T-cell (primary cell): ENCODE results near the gene TEX14. TPM values are rescaled to one million over a fixed set of nuclear protein-coding genes. Genes with fewer than 3 reads are reported as not detected.

Experiments used
- ATAC-seq, 4 experiments: fragments of 200-7000 bp in 3 of 4; fragments of 150-1000 bp in 1 of 4; cut with Tn5 transposase; replicated peaks in 1 of 4; 1 replicate in 3 of 4; 2 replicates in 1 of 4; pipeline ENCODE4 v1.10.0; 2021; ENCODE audit warnings: moderate library complexity in 3 of 4, mild to moderate bottlenecking in 2 of 4, moderate number of reproducible peaks in 1 of 4
- CTCF ChIA-PET, 2 donors: fragments of 300-600 bp; sonication (Branson Sonifier 250); formaldehyde crosslinking; loops; one replicate each; lab custom pipeline; 2022; ENCODE audit warnings: antibody characterized with exemption in 2 of 2; lab: Charles Lee
- POLR2A ChIA-PET, 2 donors: fragments of 300-600 bp; sonication (Branson Sonifier 250); formaldehyde crosslinking; loops; one replicate each; lab custom pipeline; 2022; ENCODE audit warnings: antibody characterized with exemption in 2 of 2; lab: Charles Lee
- DNase-seq, 35 experiments: peaks; one replicate each; pipeline versions ENCODE4 v3.0.0 to v3.0.0-alpha.2; 2013 to 2023
- H3K27ac ChIP-seq: one replicate; pipeline ENCODE4 v1.5.1; 2013; ENCODE audit warnings: low read length
- H3K27me3 ChIP-seq, 2 experiments: replicated peaks in 1 of 2; 1 replicate in 1 of 2; 2 replicates in 1 of 2; pipeline versions ENCODE4 v1.6.1 to v1.7.0; 2013; ENCODE audit warnings: low read length in 1 of 2, mixed read lengths in 1 of 2; ENCODE audit not compliant: control insufficient read depth in 2 of 2, insufficient read depth in 2 of 2; ENCODE audit errors: extremely low read depth in 1 of 2
- H3K36me3 ChIP-seq, 2 donors: 1 replicate in 1 of 2; 2 replicates in 1 of 2; pipeline versions ENCODE4 v1.6.1 to v1.7.0; 2013; ENCODE audit warnings: low read length in 1 of 2; ENCODE audit not compliant: control insufficient read depth in 2 of 2, insufficient read depth in 1 of 2; ENCODE audit errors: extremely low read depth in 1 of 2
- H3K4me1 ChIP-seq, 2 experiments: 1 replicate in 1 of 2; 2 replicates in 1 of 2; pipeline versions ENCODE4 v1.6.1 to v1.7.0; 2013; ENCODE audit warnings: low read length in 2 of 2, mixed read lengths in 1 of 2; ENCODE audit not compliant: insufficient read depth in 2 of 2, control insufficient read depth in 1 of 2; ENCODE audit errors: extremely low read depth in 1 of 2
- H3K4me3 ChIP-seq, 2 donors: 1 replicate in 1 of 2; 2 replicates in 1 of 2; pipeline versions ENCODE4 v1.5.1 to v1.7.0; 2013; ENCODE audit warnings: mild to moderate bottlenecking in 2 of 2, low read length in 1 of 2, moderate library complexity in 1 of 2; ENCODE audit not compliant: control insufficient read depth in 1 of 2; ENCODE audit errors: extremely low read depth in 1 of 2
- H3K9me3 ChIP-seq: 2 replicates; pipeline ENCODE4 v1.7.0; 2013
- H3K27ac Mint-ChIP-seq, 2 donors: one replicate each; pipeline ENCODE4 v1.8.0; 2020 to 2021; ENCODE audit warnings: mild to moderate bottlenecking in 2 of 2, mixed read lengths in 2 of 2
- H3K27me3 Mint-ChIP-seq, 2 donors: one replicate each; pipeline ENCODE4 v1.8.0; 2021 to 2022; ENCODE audit warnings: mixed read lengths in 2 of 2
- H3K36me3 Mint-ChIP-seq: one replicate; pipeline ENCODE4 v1.8.0; 2021; ENCODE audit warnings: mixed read lengths
- H3K4me1 Mint-ChIP-seq, 3 donors: one replicate each; pipeline ENCODE4 v1.8.0; 2020 to 2022; ENCODE audit warnings: mixed read lengths in 3 of 3, mild to moderate bottlenecking in 1 of 3
- H3K4me3 Mint-ChIP-seq, 3 donors: one replicate each; pipeline ENCODE4 v1.8.0; 2020 to 2022; ENCODE audit warnings: mild to moderate bottlenecking in 3 of 3, mixed read lengths in 3 of 3, moderate library complexity in 3 of 3
- H3K9me3 Mint-ChIP-seq, 3 donors: one replicate each; pipeline ENCODE4 v1.8.0; 2020 to 2022; ENCODE audit warnings: mixed read lengths in 3 of 3
- WGBS: methylation state at CpG from one replicate; pipeline ENCODE4 v1.1.5; 2013; ENCODE audit warnings: missing lambda C conversion rate; ENCODE audit not compliant: insufficient coverage; 5-methylcytosine and 5-hydroxymethylcytosine counted together
- total RNA-seq, 35 experiments: library from RNA in 6 of 35; stranded (reverse) in 6 of 35; fragments of 120-200 nt in 1 of 35; gene quantifications; one replicate each; pipeline versions ENCODE4 v1.2.1 to v1.2.4 and lab custom pipeline; 2013 to 2026

The TEX14 gene
- total RNA-seq, 5 donors from 2014 or later (not counting 1 experiment from before 2014, with no cell fraction given) = 0.59 to 1.2 (median 0.73) TPM

DNA sequence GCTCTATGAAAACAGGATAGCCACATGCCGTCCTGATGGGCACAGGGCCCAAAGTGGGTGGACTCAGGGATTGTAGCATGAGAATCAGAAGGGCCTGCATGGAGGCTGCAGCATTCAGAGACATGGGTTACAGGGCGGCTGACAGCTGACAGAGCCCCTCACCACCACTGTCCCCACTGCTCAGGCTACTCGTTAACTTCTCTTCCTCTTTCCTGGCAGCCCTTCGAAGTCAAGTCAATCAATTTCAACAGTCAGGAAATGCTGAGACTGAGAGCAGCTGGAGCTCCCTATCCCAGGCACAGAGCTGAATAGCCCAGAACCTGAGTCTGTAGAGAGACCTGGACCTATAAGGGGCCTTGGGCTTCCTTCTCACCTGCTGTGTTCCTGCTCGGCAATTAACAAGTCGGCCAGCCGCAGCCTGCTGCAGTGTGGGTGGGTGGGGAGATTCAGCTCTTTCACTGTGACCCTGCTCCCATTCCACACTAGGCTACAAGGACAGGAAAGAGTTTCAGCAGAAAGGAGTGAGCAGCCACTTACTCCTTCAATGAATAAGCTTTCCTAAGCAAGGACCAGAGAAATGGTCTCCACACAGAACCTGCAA lies 76.9 kb downstream of the TEX14 start:
- ATAC-seq = no peak
- H3K27ac ChIP-seq = no peak overlapping the region
- no peak overlapping the region for H3K4me3 Mint-ChIP-seq

DNA sequence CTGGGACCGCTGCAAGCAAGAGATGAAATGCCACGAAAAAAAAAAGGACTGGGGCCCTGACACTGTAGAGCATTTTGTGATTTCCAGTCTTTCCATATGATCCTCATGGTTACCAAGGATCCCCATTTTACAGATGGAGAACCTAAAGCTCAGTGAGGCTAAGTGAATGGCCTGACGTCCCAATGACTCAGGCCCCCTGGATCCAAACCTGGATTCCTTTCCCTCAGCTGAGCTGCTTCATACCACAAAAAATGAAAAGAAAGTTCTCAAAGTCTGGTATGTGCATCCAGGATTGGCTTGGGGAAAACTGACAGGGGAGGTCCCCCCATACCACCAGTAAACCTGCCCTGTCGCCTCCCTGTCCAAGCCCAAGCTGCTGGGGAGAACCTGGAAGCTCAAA lies 80.5 kb downstream of the TEX14 start:
- Histone ChIP-seq H3K9me3 (no peaks in the 10 kb centered on the region), H3K4me3 (no peak overlapping the region), H3K27ac (no peak overlapping the region), H3K36me3 (no peaks in the 10 kb centered on the region), H3K4me1 (no peaks in the 10 kb centered on the region), H3K27me3 (no peaks in the 10 kb centered on the region)
- Mint-ChIP-seq H3K9me3 (no peaks in the 10 kb centered on the region), H3K36me3 (no peaks in the 10 kb centered on the region), H3K4me1 (peaks cover 0 to 3% (median 3%) of the 10 kb centered on the region in 3 donors), H3K27me3 (no peaks in the 10 kb centered on the region), H3K4me3 (no peak overlapping the region), H3K27ac (no peak overlapping the region)
- POLR2A ChIA-PET = no interaction called here
- WGBS = 94% methylated on average over 3 of the region's 4 CpGs
- DNase-seq = no peak
- CTCF ChIA-PET = no interaction called here
- ATAC-seq = no peak

More for the DNA sequence above, 76.9 kb downstream of the TEX14 start:
- H3K4me1 Mint-ChIP-seq = peaks cover 0 to 3% (median 3%) of the 10 kb centered on the region in 3 donors
- no peaks in the 10 kb centered on the region for H3K9me3 Mint-ChIP-seq
- ChIA-PET POLR2A (no interaction called here), CTCF (interaction anchor here in 1 of 2 donors (0.8 kb wide), 1 partner anchor 17 kb away, joined by 3 read pairs; no protein-coding TSS in a partner anchor)
- DNase-seq = no peak
- Histone ChIP-seq H3K4me1 (no peaks in the 10 kb centered on the region), H3K27me3 (no peaks in the 10 kb centered on the region), H3K4me3 (no peak overlapping the region), H3K9me3 (no peaks in the 10 kb centered on the region), H3K36me3 (no peaks in the 10 kb centered on the region)
- WGBS = 63% methylated on average over 2 of the region's 7 CpGs
- no peaks in the 10 kb centered on the region for H3K36me3 Mint-ChIP-seq
- no peak overlapping the region for H3K27ac Mint-ChIP-seq
- no peaks in the 10 kb centered on the region for H3K27me3 Mint-ChIP-seq

DNA sequence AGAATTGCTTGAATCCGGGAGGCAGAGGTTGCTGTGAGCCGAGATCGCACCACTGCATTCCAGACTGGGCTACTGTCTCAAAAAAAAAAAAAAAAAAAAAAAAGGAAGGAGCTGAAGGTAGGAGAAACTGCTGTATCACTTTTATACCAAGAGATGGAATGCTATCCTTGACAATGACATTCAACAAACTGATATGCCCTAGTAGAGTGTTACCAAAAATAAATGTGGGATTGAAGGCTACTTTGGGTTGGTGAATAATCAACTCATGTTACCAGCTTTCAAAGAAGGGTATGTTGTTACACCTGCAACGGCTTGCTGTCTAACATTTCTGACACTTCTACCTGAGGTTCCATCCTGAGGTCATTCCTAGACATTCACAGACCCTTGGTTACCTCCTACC lies 84.9 kb downstream of the TEX14 start:
- Histone ChIP-seq H3K27ac (no peak overlapping the region), H3K4me1 (no peaks in the 10 kb centered on the region), H3K9me3 (no peaks in the 10 kb centered on the region), H3K36me3 (no peaks in the 10 kb centered on the region), H3K4me3 (no peak overlapping the region), H3K27me3 (no peaks in the 10 kb centered on the region)
- H3K9me3 Mint-ChIP-seq = no peaks in the 10 kb centered on the region
- CTCF ChIA-PET = no interaction called here
- DNase-seq (no peak), ATAC-seq (no peak)
- H3K27me3 Mint-ChIP-seq = no peaks in the 10 kb centered on the region
- no peaks in the 10 kb centered on the region for H3K4me1 Mint-ChIP-seq
- H3K27ac Mint-ChIP-seq = no peak overlapping the region
- POLR2A ChIA-PET = no interaction called here
- no CpG with 5 or more reads among the region's 4 CpGs for WGBS
- H3K36me3 Mint-ChIP-seq = no peaks in the 10 kb centered on the region
- H3K4me3 Mint-ChIP-seq = no peak overlapping the region

- DNase-seq (no peak), ATAC-seq (no peak)
- no peak overlapping the region for H3K4me3 Mint-ChIP-seq
- Histone ChIP-seq H3K36me3 (no peaks in the 10 kb centered on the region), H3K27ac (no peak overlapping the region), H3K4me1 (no peaks in the 10 kb centered on the region), H3K4me3 (no peak overlapping the region), H3K9me3 (no peaks in the 10 kb centered on the region), H3K27me3 (no peaks in the 10 kb centered on the region)
- ChIA-PET CTCF (no interaction called here), POLR2A (no interaction called here)
- 94% methylated on average over 2 of the region's 2 CpGs for WGBS
- no peaks in the 10 kb centered on the region for H3K9me3 Mint-ChIP-seq
- H3K4me1 Mint-ChIP-seq = no peaks in the 10 kb centered on the region
- H3K36me3 Mint-ChIP-seq = no peaks in the 10 kb centered on the region
- H3K27ac Mint-ChIP-seq = no peak overlapping the region
- H3K27me3 Mint-ChIP-seq = no peaks in the 10 kb centered on the region
Observed at GRCh38 chr17:58605986-58606385, 85.9 kb downstream of the TEX14 start.

DNA sequence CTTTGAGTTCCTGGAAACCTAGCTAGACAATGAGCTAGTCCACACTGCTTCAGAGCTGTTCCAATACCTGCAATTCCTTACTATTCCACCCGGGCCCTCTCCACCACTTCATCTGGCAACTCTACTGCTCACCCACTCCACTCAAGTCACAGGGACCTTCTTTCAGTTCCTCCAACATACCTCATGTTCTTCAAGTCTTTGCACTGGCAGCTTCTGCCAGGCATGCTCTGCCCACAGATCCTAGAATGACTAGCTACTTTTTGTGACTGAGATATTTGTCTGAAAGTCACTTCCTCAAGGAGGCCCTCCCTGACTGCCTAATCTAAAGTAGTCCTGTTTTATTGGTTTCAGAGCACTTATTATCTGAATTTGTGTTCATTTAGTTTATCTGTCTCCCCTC lies 86.4 kb downstream of the TEX14 start:
- WGBS = 75% methylated on average over 1 of the region's 1 CpG
- H3K27ac Mint-ChIP-seq = no peak overlapping the region
- POLR2A ChIA-PET = no interaction called here
- Histone ChIP-seq H3K27ac (no peak overlapping the region), H3K4me3 (no peak overlapping the region), H3K36me3 (no peaks in the 10 kb centered on the region), H3K9me3 (no peaks in the 10 kb centered on the region), H3K4me1 (no peaks in the 10 kb centered on the region), H3K27me3 (no peaks in the 10 kb centered on the region)
- H3K36me3 Mint-ChIP-seq = no peaks in the 10 kb centered on the region
- H3K4me3 Mint-ChIP-seq = no peak overlapping the region
- no peaks in the 10 kb centered on the region for H3K4me1 Mint-ChIP-seq
- no peaks in the 10 kb centered on the region for H3K9me3 Mint-ChIP-seq
- ATAC-seq (no peak), DNase-seq (no peak)
- CTCF ChIA-PET = no interaction called here
- no peaks in the 10 kb centered on the region for H3K27me3 Mint-ChIP-seq

DNA sequence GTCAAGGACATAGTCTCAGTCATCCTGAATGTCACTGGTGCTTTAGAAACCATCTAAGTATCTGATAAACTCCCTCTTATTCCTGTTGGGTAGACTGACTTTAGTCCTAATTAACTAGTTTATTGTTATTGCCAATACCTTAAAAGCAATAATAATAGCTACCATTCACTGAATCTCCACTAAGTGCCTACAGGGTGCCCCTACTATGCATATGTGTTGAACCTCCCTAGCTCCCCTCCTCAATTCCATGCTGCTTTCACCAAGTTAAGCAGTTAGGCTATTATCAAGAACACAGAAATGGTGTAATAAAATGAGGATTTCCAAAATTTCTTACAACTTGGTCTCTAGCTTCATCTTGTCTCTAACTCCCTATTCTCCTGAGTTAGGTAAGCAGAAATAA lies 89.9 kb downstream of the TEX14 start:
- DNase-seq (no peak), ATAC-seq (no peak)
- Histone ChIP-seq H3K4me1 (no peaks in the 10 kb centered on the region), H3K27ac (no peak overlapping the region), H3K27me3 (no peaks in the 10 kb centered on the region), H3K36me3 (no peaks in the 10 kb centered on the region), H3K4me3 (no peak overlapping the region), H3K9me3 (no peaks in the 10 kb centered on the region)
- Mint-ChIP-seq H3K36me3 (no peaks in the 10 kb centered on the region), H3K4me1 (no peaks in the 10 kb centered on the region), H3K9me3 (no peaks in the 10 kb centered on the region), H3K27ac (no peak overlapping the region), H3K4me3 (no peak overlapping the region), H3K27me3 (no peaks in the 10 kb centered on the region)
- ChIA-PET CTCF (no interaction called here), POLR2A (no interaction called here)

- ChIA-PET CTCF (no interaction called here), POLR2A (interaction anchor here in 1 of 2 donors (0.6 kb wide), 1 partner anchor 73 kb away, joined by 10 read pairs; no protein-coding TSS in a partner anchor)
- no peak overlapping the region for H3K4me3 ChIP-seq
- H3K27ac Mint-ChIP-seq = no peak overlapping the region
- no peaks in the 10 kb centered on the region for H3K27me3 ChIP-seq
- DNase-seq = no peak
- no peak overlapping the region for H3K4me3 Mint-ChIP-seq
- H3K36me3 Mint-ChIP-seq = no peaks in the 10 kb centered on the region
- no peaks in the 10 kb centered on the region for H3K9me3 ChIP-seq
- no peak for ATAC-seq
- no peak overlapping the region for H3K27ac ChIP-seq
- H3K27me3 Mint-ChIP-seq = no peaks in the 10 kb centered on the region
- no peaks in the 10 kb centered on the region for H3K9me3 Mint-ChIP-seq
- no peaks in the 10 kb centered on the region for H3K4me1 Mint-ChIP-seq
- 96% methylated on average over 3 of the region's 3 CpGs for WGBS
- H3K36me3 ChIP-seq = no peaks in the 10 kb centered on the region
- no peaks in the 10 kb centered on the region for H3K4me1 ChIP-seq
Observed at GRCh38 chr17:58597371-58597770, 94.5 kb downstream of the TEX14 start.
